Kidney epithelial cell (primary cell): Measurements from ENCODE around the gene PRPF18. TPM values are rescaled to one million over a fixed set of nuclear protein-coding genes. Genes with fewer than 3 reads are reported as not detected.
A peak's percentile ranks its signal among the peaks of the same experiment; 100 is the strongest.

ENCODE experiments used
- DNase-seq: peaks from one replicate; pipeline ENCODE4 v3.0.0-alpha.2; 2010; ENCODE audit warnings: low read depth
- H3K27me3 ChIP-seq: 2 replicates; pipeline ENCODE4 v1.6.0; 2011; ENCODE audit warnings: low read length; ENCODE audit not compliant: control insufficient read depth, insufficient read depth
- H3K36me3 ChIP-seq: 2 replicates; pipeline ENCODE4 v1.5.1; 2011; ENCODE audit warnings: low read length; ENCODE audit not compliant: control insufficient read depth, insufficient read depth
- H3K4me3 ChIP-seq: 2 replicates; pipeline ENCODE4 v1.5.1; 2011; ENCODE audit warnings: low read depth, mild to moderate bottlenecking, control low read depth, low read length
- CTCF ChIP-seq: IDR thresholded peaks from 2 replicates; pipeline ENCODE4 v1.5.1; 2011; ENCODE audit warnings: mild to moderate bottlenecking, moderate library complexity, low read length, control low read depth, inconsistent platforms; ENCODE audit not compliant: insufficient read depth, poor library complexity, severe bottlenecking
- total RNA-seq: library from RNA; depleted of rRNA; stranded (reverse); fragments of >200 nt; gene quantifications from 2 replicates; pipeline ENCODE4 v1.2.3, GENCODE V29; 2015

The PRPF18 gene
- total RNA-seq, 1 donor from 2014 or later, result 29.4 TPM

- no peaks in the 10 kb centered on the region for H3K36me3 ChIP-seq
- no peaks in the 10 kb centered on the region for H3K27me3 ChIP-seq
- DNase-seq, result no peak
- no peak overlapping the region for H3K4me3 ChIP-seq
- no peak for TF ChIP-seq CTCF
Measured at GRCh38 chr10:13573960-13574359, 12.8 kb upstream of the PRPF18 start.

DNA sequence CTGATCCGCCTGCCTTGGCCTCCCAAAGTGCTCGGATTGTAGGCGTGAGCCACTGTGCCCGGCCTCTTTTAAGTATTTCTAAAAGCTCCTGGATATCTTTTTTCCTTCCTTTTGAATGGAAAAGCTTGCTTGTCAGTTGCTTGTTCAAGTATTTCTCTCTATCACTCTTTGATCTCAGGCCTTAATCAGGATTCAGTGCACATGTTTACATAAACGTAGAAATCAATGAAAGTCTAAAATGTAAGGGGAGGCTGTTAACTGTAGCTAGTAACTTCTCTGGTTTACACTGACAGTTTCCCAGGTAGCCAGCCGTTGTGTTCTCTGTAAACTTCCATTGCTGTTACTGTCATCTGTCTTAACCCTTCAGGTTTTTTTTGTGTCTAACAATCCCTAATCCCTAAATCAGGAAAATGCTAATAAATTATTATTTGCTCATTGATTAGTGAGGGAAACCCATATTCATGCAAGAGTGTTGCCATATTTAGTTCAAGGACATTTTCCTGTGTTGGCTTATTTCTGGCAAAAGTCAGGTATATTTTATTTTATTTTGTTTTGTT lies 1.5 kb upstream of the PRPF18 start:
- Histone ChIP-seq H3K27me3 (no peaks in the 10 kb centered on the region), H3K36me3 (no peaks in the 10 kb centered on the region), H3K4me3 (no peak overlapping the region)
- no peak for TF ChIP-seq CTCF
- DNase-seq, result no peak

- Histone ChIP-seq H3K27me3 (no peaks in the 10 kb centered on the region), H3K36me3 (no peaks in the 10 kb centered on the region), H3K4me3 (no peak overlapping the region)
- no peak for DNase-seq
- no peak for TF ChIP-seq CTCF
Measured at GRCh38 chr10:13585943-13586342, 822 bp upstream of the PRPF18 start.

DNA sequence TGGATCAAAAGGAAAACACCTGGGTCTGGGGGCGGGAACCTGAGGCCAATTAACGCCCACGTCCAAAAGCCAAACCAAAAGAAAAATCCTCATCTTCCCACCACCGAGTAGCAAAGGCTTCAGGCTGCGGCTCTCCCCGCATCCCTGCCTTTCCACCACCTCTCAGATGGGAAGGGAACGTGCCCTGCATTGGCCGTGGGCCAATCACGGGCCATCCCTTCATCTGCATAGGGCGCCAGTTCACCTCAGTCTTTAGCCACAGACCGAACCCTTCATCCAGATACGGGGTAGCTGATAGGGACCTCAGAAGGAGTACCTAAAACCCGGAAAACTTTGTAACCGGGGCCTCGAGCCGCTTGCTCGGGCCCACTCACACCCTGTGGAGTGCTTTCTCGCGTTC lies 626 bp downstream of the PRPF18 start:
- TF ChIP-seq CTCF, result no peak
- no peaks in the 10 kb centered on the region for H3K27me3 ChIP-seq
- no peaks in the 10 kb centered on the region for H3K36me3 ChIP-seq
- H3K4me3 ChIP-seq, result peak overlapping the region; percentile 87
- no peak for DNase-seq

DNA sequence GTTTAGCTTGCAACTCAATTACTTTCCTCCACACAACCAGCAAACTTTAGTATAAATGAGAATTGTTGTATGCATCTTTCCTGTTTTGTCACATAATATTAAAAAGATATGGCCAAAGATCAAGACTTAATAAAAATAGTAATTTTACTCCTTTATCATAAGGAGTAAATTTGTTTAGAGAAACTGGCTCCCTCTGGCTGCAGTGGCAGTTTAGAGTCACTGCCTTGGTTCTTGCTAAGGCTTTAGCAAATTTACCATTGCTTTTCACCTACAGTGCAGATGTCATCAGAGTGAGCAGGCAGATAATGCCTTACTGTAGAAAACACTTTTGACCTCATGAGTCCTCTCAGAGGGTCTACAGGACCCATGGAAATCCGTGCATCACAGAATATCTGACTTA lies 2.6 kb downstream of the PRPF18 start:
- DNase-seq, result no peak
- H3K36me3 ChIP-seq, result peaks cover 2% of the 10 kb centered on the region
- H3K27me3 ChIP-seq, result no peaks in the 10 kb centered on the region
- TF ChIP-seq CTCF, result peak; percentile 38
- H3K4me3 ChIP-seq, result no peak overlapping the region

- DNase-seq, result no peak
- Histone ChIP-seq H3K4me3 (no peak overlapping the region), H3K27me3 (no peaks in the 10 kb centered on the region), H3K36me3 (peaks cover 2% of the 10 kb centered on the region)
- TF ChIP-seq CTCF, result no peak
Measured at GRCh38 chr10:13590886-13591285, 4.1 kb downstream of the PRPF18 start.
